K562 (cell line): Measurements from ENCODE around the gene POLR3H. TPM values are rescaled to one million over a fixed set of nuclear protein-coding genes. Genes with fewer than 3 reads are reported as not detected.

Experiments used
- ATAC-seq: fragments of 200-7000 bp; cut with Tn5 transposase; 3 replicates; pipeline ENCODE4 v1.9.1; 2020; ENCODE audit warnings: moderate library complexity
- BruUV-seq: library from RNA; stranded (reverse); fragments of 400-500 nt; replicated peaks from 2 replicates; lab custom pipeline; 2021; lab: Mats Ljungman, UMichigan
- CTCF ChIA-PET: fragments of 300-600 bp; formaldehyde crosslinking; extraction: SDS; loops from one replicate; lab custom pipeline; 2021; ENCODE audit warnings: low intra/inter-chr PET ratio; lab: Yijun Ruan, JAX
- POLR2A ChIA-PET: fragments of 300-600, 350-650 bp; sonication (Branson Sonifier 250); formaldehyde crosslinking; extraction: SDS; loops from one replicate; lab custom pipeline; 2021; ENCODE audit warnings: antibody characterized with exemption, inconsistent platforms; lab: Yijun Ruan, JAX
- DNase-seq, 4 experiments: peaks; one replicate each; pipeline versions ENCODE4 v3.0.0 to v3.0.0-alpha.2; 2011 to 2018; ENCODE audit warnings: low spot score in 3 of 4, mixed read lengths in 3 of 4; ENCODE audit errors: extremely low read depth in 1 of 4
- FAIRE-seq: peaks from 2 replicates; lab custom pipeline; 2011; peaks lifted over from hg19 to GRCh38; lab: Jason Lieb, UNC
- H2AFZ ChIP-seq: 2 replicates; pipeline ENCODE4 v1.6.0; 2011; ENCODE audit warnings: low read depth, low read length, control low read depth, inconsistent platforms
- H3K27ac ChIP-seq: fragments of 200-600 bp; 3 replicates; pipeline ENCODE4 v1.8.0; 2011; ENCODE audit warnings: low read depth, mild to moderate bottlenecking, control low read depth, inconsistent platforms, low read length, moderate library complexity, mixed read lengths; ENCODE audit errors: extremely low read depth
- H3K27me3 ChIP-seq, 2 experiments: fragments of 300-600 bp in 1 of 2; 2 replicates in 1 of 2; 3 replicates in 1 of 2; pipeline versions ENCODE4 v1.6.0 to v1.8.0; 2011; ENCODE audit warnings: inconsistent platforms in 2 of 2, low read length in 2 of 2, mild to moderate bottlenecking in 1 of 2, mixed read lengths in 1 of 2, moderate library complexity in 1 of 2; ENCODE audit not compliant: control insufficient read depth in 2 of 2, insufficient read depth in 2 of 2
- H3K36me3 ChIP-seq: fragments of 300-600 bp; 3 replicates; pipeline ENCODE4 v1.8.0; 2011; ENCODE audit warnings: mild to moderate bottlenecking, low read length, inconsistent platforms; ENCODE audit not compliant: control insufficient read depth, insufficient read depth
- H3K4me1 ChIP-seq, 2 experiments: fragments of 200-600 bp in 1 of 2; replicated peaks in 1 of 2; 2 replicates in 1 of 2; 3 replicates in 1 of 2; pipeline versions ENCODE4 v1.5.1 to v1.8.0; 2011; ENCODE audit warnings: inconsistent platforms in 2 of 2, low read length in 2 of 2, mild to moderate bottlenecking in 1 of 2, mixed read lengths in 1 of 2, moderate library complexity in 1 of 2; ENCODE audit not compliant: control insufficient read depth in 2 of 2, insufficient read depth in 2 of 2
- H3K4me2 ChIP-seq: 2 replicates; pipeline ENCODE4 v1.6.1; 2011; ENCODE audit warnings: low read length, control low read depth, inconsistent platforms, mixed read lengths; ENCODE audit not compliant: insufficient read depth
- H3K4me3 ChIP-seq: fragments of 200-600 bp; sonication (generic), shearing (Covaris generic); 2 replicates; pipeline ENCODE4 v1.5.1; 2016; ENCODE audit warnings: control low read depth, inconsistent platforms
- H3K79me2 ChIP-seq: fragments of 200-600 bp; 3 replicates; pipeline ENCODE4 v1.8.0; 2011; ENCODE audit warnings: low read length, inconsistent platforms; ENCODE audit not compliant: control insufficient read depth, insufficient read depth
- H3K9ac ChIP-seq, 2 experiments: 2 replicates each; pipeline versions ENCODE4 v1.6.0 to v1.6.1; 2011; ENCODE audit warnings: low read depth in 2 of 2, low read length in 2 of 2, control low read depth in 1 of 2, inconsistent platforms in 1 of 2, mild to moderate bottlenecking in 1 of 2, mixed read lengths in 1 of 2; ENCODE audit not compliant: insufficient read depth in 1 of 2
- H3K9me1 ChIP-seq: one replicate; pipeline ENCODE4 v1.6.0; 2011; ENCODE audit warnings: inconsistent platforms, mild to moderate bottlenecking, low read length, moderate library complexity; ENCODE audit not compliant: control insufficient read depth, insufficient read depth
- H3K9me3 ChIP-seq: replicated peaks from 2 replicates; pipeline ENCODE4 v1.5.1; 2011; ENCODE audit warnings: low read depth, low read length, inconsistent platforms; ENCODE audit not compliant: control insufficient read depth, insufficient read depth
- H4K20me1 ChIP-seq: replicated peaks from 2 replicates; pipeline ENCODE4 v1.6.1; 2011; ENCODE audit warnings: low read length, inconsistent platforms, mixed read lengths; ENCODE audit not compliant: control insufficient read depth, insufficient read depth
- CCNT2 ChIP-seq: IDR thresholded peaks from 2 replicates; pipeline ENCODE4 v1.6.1; 2011; ENCODE audit warnings: borderline replicate concordance, low read depth, mild to moderate bottlenecking, moderate library complexity, mixed read lengths, low read length; ENCODE audit not compliant: insufficient read length; ENCODE audit errors: extremely low read depth
- CREB1 ChIP-seq, 2 experiments: sonication (generic) in 1 of 2; formaldehyde crosslinking in 1 of 2; IDR thresholded peaks; 2 replicates each; pipeline versions ENCODE4 v1.6.1 to v1.8.0; 2012 to 2022; ENCODE audit warnings: inconsistent platforms in 1 of 2, mild to moderate bottlenecking in 1 of 2, missing genetic modification reagents in 1 of 2, moderate library complexity in 1 of 2
- NCOA2 ChIP-seq, 2 experiments: fragments of 450-650 bp; IDR thresholded peaks; 2 replicates each; pipeline ENCODE4 v1.6.1; 2018; ENCODE audit warnings: mild to moderate bottlenecking in 2 of 2, moderate library complexity in 1 of 2; ENCODE audit not compliant: partially characterized antibody in 2 of 2
- NCOR1 ChIP-seq: fragments of 450-650 bp; IDR thresholded peaks from 2 replicates; pipeline ENCODE4 v1.6.1; 2016; ENCODE audit warnings: mild to moderate bottlenecking, moderate library complexity
- PCBP1 ChIP-seq: fragments of 200-400 bp; formaldehyde crosslinking; IDR thresholded peaks from 2 replicates; pipeline ENCODE4 v1.6.1; 2018; ENCODE audit warnings: mild to moderate bottlenecking, low read depth, low read length; ENCODE audit not compliant: poor library complexity, severe bottlenecking
- ZMIZ1 ChIP-seq, 2 experiments: fragments of 150-350 bp in 1 of 2; IDR thresholded peaks; 2 replicates each; pipeline ENCODE4 v1.6.1; 2012 to 2016; ENCODE audit warnings: low read depth in 2 of 2, low read length in 2 of 2, mild to moderate bottlenecking in 1 of 2, moderate library complexity in 1 of 2
- ZNF175 ChIP-seq: fragments of 200-800 bp; sonication (Bioruptor generic); IDR thresholded peaks from 2 replicates; pipeline ENCODE4 v1.6.1; 2016; ENCODE audit warnings: low read depth, mild to moderate bottlenecking, missing genetic modification characterization, missing compliant biosample characterization
- ZNF224 ChIP-seq: sonication (generic); formaldehyde crosslinking; IDR thresholded peaks from 2 replicates; pipeline ENCODE4 v1.8.0; 2022; ENCODE audit warnings: mild to moderate bottlenecking, missing genetic modification reagents
- WGBS: fragments of 100-300 bp; shearing (Covaris generic); methylation state at CpG from one replicate; pipeline ENCODE4 v1.1.6; 2016; ENCODE audit warnings: low coverage, mixed read lengths; ENCODE audit not compliant: insufficient coverage; ENCODE audit errors: missing lambda C conversion rate; 5-methylcytosine and 5-hydroxymethylcytosine counted together
- in situ Hi-C: fragments of 300-500 bp; cut with MboI; formaldehyde crosslinking; loops from 4 replicates; pipeline ENCODE4 v1.15.0; 2018; ENCODE audit warnings: inconsistent platforms, mixed read lengths
- intact Hi-C: fragments of 100-400 bp; cut with micrococcal nuclease; formaldehyde crosslinking; loops from 2 replicates; pipeline ENCODE4 v1.14.2; 2022
- polyA plus RNA-seq, 8 experiments: library from polyadenylated mRNA; depleted of rRNA in 4 of 8; stranded (reverse) in 5 of 8; unstranded in 3 of 8; fragments of >200 nt; fragmentation: Nextera tagmentation in 2 of 8; fragmentation: Illumina TruSeq in 1 of 8; extraction: Ambion mirVana in 2 of 8; extraction: Trizol in 1 of 8; gene quantifications; 2 replicates each; pipeline versions ENCODE4 v1.2.1 to v1.2.3, GENCODE V29; 2011 to 2014; ENCODE audit warnings: inconsistent platforms in 1 of 8, missing spikeins in 1 of 8
- total RNA-seq, 7 experiments: library from RNA; depleted of rRNA in 6 of 7; stranded (reverse); fragments of >200 nt in 6 of 7; fragmentation: Illumina TruSeq in 2 of 7; extraction: Trizol in 2 of 7; gene quantifications; 2 replicates each; pipeline versions ENCODE4 v1.2.1 to v1.2.3, GENCODE V29; 2011 to 2021; ENCODE audit warnings: low replicate concordance in 1 of 7

POLR3H gene
- total and polyA plus RNA-seq, 9 of the 15 experiments (the other 6 are each of a cell fraction or from before 2014, with no cell fraction given): 5.3 to 48.4 (median 22.2) TPM

- intact Hi-C loops (no loop called here), in situ Hi-C loops (no loop called here)
- ChIA-PET POLR2A (no interaction called here), CTCF (no interaction called here)
- no TSS peak for BruUV-seq
- Histone ChIP-seq H2AFZ (no peak overlapping the region), H3K4me2 (no peak overlapping the region), H3K4me1 (peaks cover 20 to 57% of the 10 kb centered on the region in 2 experiments; a peak in 4 of 5 replicates), H3K4me3 (no peak overlapping the region), H3K9ac (peak overlapping the region in 1 of 2 experiments; percentile 64; a peak in 1 of 4 replicates), H3K9me1 (no peaks in the 10 kb centered on the region), H3K27ac (no peak overlapping the region), H3K9me3 (no peaks in the 10 kb centered on the region), H3K36me3 (no peaks in the 10 kb centered on the region), H3K27me3 (no peaks in the 10 kb centered on the region), H3K79me2 (no peaks in the 10 kb centered on the region), H4K20me1 (no peaks in the 10 kb centered on the region)
- no peak for FAIRE-seq
- no peak for DNase-seq
- 43% methylated on average over 4 of the region's 5 CpGs for WGBS
- ATAC-seq: no peak
- TF ChIP-seq ZMIZ1 (IDR thresholded peaks at IDR 0.05; ENCODE audit: low read depth in 2 of 2, low read length in 2 of 2): no peak
- no peak for TF ChIP-seq PCBP1
- TF ChIP-seq CCNT2: no peak
- TF ChIP-seq NCOR1: no peak
- no peak for TF ChIP-seq ZNF224 (CRISPR knock-in tag)
- TF ChIP-seq ZNF175 (CRISPR knock-in tag): no peak
- no peak for TF ChIP-seq CREB1 (IDR thresholded peaks at IDR 0.05)
- no peak for TF ChIP-seq CREB1 (CRISPR knock-in tag; IDR thresholded peaks at IDR 0.05)
- TF ChIP-seq NCOA2 (IDR thresholded peaks at IDR 0.05; ENCODE audit: partially characterized antibody in 2 of 2): no peak
Measured at GRCh38 chr22:41561788-41562187, 17.5 kb upstream of the POLR3H start.
